ENCODE results near the gene APBA3.
A peak's percentile ranks its signal among the peaks of the same experiment; 100 is the strongest.

APBA3 gene

DNA sequence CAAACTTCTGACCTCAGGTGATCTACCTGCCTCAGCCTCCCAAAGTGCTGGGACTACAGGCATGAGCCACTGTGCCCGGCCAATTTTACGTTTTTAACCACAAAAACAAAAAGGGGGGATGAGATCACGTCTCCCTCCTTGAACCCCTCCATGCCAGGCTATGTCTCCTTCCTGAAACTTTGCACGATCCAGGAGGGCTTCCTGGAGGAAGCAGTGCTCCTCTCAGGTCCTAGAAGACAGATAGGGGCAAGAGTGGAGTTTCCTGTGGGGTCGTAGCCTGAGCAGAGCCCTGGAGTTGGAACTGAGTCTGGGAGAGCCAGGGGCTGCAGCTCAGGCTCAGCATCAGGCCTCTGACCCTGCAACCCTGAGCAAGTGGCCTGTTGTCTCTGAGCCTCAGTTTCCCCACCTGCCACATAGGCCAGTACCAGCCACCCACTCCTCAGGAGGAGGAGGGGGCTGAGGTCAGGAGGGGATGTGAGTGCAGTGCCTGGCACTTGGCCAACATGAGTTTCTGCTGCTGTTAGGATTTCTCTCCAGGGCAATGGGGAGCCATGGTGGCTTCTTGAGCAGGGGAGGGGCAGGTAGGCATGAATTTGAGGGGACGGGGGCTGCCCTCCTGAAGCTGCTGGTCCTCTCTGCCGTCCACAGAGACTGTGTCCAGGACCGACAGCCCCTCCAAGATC lies 16.0 kb downstream of the APBA3 start:
- no peak for DNase-seq

GRCh38 chr19:3743486-3743885 lies 18.0 kb downstream of the APBA3 start:
- no peak for DNase-seq

- no peak for DNase-seq
Observed at GRCh38 chr19:3740431-3740830, 21.1 kb downstream of the APBA3 start.

- DNase-seq, result no peak
Observed at GRCh38 chr19:3738477-3739220, 22.8 kb downstream of the APBA3 start.

- no peak for DNase-seq
Observed at GRCh38 chr19:3737487-3738205, 23.8 kb downstream of the APBA3 start.

DNA sequence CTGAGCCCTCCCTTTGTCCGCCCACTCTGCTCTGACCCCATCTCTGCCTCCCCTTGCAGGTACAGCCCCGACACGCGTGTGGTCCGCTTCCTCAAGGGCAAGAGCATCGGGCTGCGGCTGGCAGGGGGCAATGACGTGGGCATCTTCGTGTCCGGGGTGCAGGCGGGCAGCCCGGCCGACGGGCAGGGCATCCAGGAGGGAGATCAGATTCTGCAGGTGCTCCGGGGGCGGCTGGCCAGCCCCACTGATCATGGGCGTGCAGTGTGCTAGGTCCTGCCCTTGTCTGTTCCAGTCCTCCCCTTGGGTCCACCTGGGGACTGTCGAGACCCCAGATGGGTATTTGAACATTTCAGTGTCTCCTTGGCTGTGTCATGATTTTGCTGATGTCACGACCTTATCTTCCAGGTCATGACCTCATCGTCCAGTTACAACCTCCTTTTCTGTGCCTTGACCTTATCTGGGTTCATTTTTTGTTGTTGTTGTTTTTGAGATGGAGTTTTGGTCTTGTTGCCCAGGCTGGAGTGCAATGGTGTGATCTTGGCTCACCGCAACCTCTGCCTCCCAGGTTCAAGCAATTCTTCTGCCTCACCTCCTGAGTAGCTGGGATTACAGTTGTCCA lies 25.3 kb downstream of the APBA3 start:
- no peak for DNase-seq

DNA sequence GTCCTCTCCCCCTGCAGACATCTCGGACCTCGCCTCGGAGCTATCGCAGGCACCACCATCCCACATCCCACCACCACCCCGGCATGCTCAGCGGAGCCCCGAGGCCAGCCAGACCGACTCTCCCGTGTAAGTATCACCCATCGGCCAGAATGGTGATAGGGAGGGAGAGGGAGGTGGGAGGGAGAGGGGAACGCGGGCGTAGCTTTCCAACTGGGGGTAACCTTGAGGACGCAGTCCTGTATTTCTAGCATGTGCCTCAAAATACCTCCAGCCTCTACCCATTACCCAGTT lies 27.2 kb downstream of the APBA3 start:
- no peak for DNase-seq

GRCh38 chr19:3733549-3734309 lies 27.8 kb downstream of the APBA3 start:
- DNase-seq, result no peak

- no peak for DNase-seq
Observed at GRCh38 chr19:3732108-3732507, 29.4 kb downstream of the APBA3 start.

- no peak for DNase-seq
Observed at GRCh38 chr19:3730457-3730958, 31.0 kb downstream of the APBA3 start.

DNA sequence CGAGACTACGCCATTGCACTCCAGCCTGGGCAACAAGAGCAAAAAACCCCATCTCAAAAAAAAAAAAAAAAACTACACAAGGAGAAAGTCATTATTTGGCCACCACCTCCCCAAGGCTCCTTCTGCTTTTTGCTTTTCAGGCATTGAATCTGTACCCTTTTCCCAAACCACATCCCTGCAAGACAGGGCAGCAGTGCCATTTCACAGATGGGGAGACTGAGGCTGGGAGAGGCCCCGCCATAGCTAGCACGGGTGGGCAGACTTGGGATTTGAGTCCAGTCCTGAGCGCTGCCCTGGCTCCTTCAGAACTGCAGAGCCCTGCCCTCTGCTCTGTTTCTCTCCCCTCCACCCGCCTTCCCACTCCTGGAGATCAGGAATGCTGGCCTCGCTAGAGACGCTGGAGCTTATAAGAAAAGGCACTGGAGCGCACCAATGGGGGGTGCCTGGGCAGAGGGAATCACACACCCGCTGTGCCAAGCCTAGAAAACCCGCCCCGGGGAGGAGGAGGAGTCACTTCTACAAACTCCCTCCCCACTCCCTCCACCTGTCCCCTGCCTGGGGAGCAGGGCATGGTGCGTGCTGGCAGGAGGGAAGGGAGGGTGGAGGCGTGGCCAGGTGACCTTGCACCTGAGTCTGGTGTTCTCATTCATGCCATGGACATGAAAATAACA lies 35.7 kb downstream of the APBA3 start:
- DNase-seq, result no peak

GRCh38 chr19:3725121-3725520 lies 36.4 kb downstream of the APBA3 start:
- DNase-seq, result no peak

GRCh38 chr19:3723883-3724282 lies 37.6 kb downstream of the APBA3 start:
- no peak for DNase-seq

- no peak for DNase-seq
Observed at GRCh38 chr19:3723110-3723488, 38.4 kb downstream of the APBA3 start.

GRCh38 chr19:3722443-3723109 lies 38.9 kb downstream of the APBA3 start:
- DNase-seq, result no peak

GRCh38 chr19:3721887-3722442 lies 39.5 kb downstream of the APBA3 start:
- no peak for DNase-seq

DNA sequence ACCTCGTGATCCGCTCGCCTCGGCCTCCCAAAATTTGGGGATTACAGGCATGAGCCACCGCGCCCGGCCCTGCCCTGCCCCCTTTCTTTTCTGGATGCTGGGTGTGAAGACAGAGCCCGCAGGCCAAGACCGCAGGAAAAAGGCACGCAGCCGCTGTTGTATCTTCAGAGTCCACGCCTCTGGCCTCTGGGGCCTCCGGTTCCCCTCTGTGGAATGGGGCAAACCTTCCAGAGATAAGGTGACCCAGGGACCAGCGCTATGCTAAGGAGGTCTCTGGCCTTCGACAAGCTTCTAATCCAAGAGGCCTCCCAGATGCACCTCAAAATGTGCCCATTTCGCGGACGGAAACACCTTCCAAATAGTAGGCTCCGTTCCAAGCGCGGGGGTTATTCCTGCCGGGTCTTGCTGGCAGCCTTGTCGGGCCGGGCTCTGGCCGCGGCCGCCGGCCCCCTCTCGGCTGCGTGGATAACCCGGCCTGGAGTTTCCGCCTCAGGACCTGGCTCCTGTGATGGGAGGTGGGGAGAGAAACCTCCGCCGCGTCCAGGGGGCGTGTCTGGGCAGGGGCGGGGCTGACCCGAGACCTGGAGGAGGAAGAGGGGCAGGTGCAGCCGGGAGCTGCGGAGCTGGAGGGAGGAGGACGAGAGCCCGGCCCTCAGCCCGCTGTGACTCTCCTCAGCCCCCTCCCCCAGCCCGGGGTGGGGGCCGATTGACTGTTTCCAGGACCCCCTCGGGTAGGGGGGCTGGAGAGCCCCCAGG lies 40.2 kb downstream of the APBA3 start:
- DNase-seq, result peak; percentile 70 to 82

DNA sequence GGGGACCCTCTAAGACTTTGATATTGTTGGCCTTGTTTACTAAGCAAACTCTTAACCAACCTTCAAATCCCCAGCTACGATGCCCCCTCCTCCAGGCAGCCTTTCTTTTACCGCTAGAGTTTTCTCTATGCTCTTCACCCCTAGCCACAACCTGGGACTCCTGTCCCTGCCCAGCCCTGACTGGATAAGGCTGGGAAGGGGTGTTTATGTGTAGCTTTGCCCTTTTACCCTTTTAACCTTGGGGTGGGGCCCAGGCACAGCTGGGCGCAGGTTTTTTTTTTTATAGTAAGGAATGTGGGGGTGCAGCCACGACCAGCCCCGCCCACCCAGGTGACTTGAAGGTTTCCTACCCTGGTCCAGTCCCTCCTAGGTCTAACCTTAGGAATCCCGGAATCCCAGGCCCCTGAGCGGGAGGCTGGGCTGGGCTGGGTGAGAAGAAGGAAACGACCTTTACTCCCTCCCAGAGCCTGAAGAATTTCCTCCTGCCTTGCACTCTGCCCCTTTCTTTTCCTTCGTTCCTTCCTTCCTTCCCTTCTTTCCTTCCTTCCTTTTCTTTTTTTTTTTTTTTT lies 41.1 kb downstream of the APBA3 start:
- DNase-seq, result no peak

GRCh38 chr19:3719868-3720267 lies 41.6 kb downstream of the APBA3 start:
- no peak for DNase-seq

DNA sequence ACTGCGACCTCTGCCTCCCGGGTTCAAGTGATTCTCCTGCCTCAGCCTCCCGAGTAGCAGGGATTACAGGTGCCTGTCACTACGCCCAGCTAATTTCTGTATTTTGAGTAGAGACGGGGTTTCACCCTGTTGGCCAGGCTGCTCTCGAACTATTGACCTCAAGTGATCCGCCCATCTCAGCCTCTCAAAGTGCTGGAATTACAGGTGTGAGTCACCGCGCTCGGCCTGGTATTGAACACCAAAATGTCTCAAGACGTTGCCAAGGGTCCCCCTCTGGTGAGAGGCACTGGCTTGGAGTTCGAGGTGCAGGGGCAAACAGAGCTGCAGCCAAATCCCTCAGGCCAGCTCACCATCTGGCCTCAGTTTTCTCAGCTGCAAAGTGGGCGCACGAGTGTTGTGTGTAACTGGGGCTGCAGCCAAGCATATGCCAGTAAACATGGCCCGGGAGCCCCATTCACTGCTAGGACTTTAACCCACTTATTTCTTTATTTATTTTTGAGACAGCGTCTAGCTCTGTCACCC lies 45.3 kb downstream of the APBA3 start:
- DNase-seq, result no peak
